Left ventricle myocardium inferior (tissue), 1 donor: ENCODE measurements around the gene CRYBB2. TPM values are rescaled to one million over a fixed set of nuclear protein-coding genes. Genes with fewer than 3 reads are reported as not detected.

Experiments
- DNase-seq: peaks from one replicate; pipeline ENCODE4 v3.0.0-alpha.2; 2020
- H3K27ac ChIP-seq: fragments of 200-600 bp; replicated peaks from 2 replicates; pipeline ENCODE4 v1.8.0; 2021
- H3K27me3 ChIP-seq: fragments of 200-600 bp; 2 replicates; pipeline ENCODE4 v1.8.0; 2021; ENCODE audit warnings: low read depth
- H3K36me3 ChIP-seq: fragments of 200-600 bp; 2 replicates; pipeline ENCODE4 v1.8.0; 2021
- H3K4me1 ChIP-seq: fragments of 200-600 bp; 2 replicates; pipeline ENCODE4 v1.8.0; 2021
- H3K4me3 ChIP-seq: fragments of 200-600 bp; 2 replicates; pipeline ENCODE4 v1.8.0; 2021; ENCODE audit warnings: mild to moderate bottlenecking, moderate library complexity
- H3K9me3 ChIP-seq: fragments of 200-600 bp; replicated peaks from 2 replicates; pipeline ENCODE4 v1.8.0; 2021
- CTCF ChIP-seq: fragments of 200-600 bp; IDR thresholded peaks from 2 replicates; pipeline ENCODE4 v1.8.0; 2021; ENCODE audit warnings: antibody characterized with exemption, mild to moderate bottlenecking, borderline replicate concordance
- intact Hi-C: fragments of 100-400 bp; cut with micrococcal nuclease; formaldehyde crosslinking; loops from one replicate; pipeline ENCODE4 v1.11.0; 2022
- total RNA-seq: library from RNA; stranded (reverse); fragmentation: NEBNext Ultra II Directional; extraction: Animal tissue kit (Norgen Biotek cat#: 25700); gene quantifications from one replicate; pipeline ENCODE4 v1.2.1, GENCODE V29; 2021
- donor health status: DM: no; HTN: yes; CAD: no; lungs with severe emphysema.

Gene CRYBB2
- total RNA-seq, 1 donor from 2014 or later, result not detected

- intact Hi-C loops, result no loop called here
- no peak for DNase-seq
- Histone ChIP-seq H3K27me3 (no peaks in the 10 kb centered on the region), H3K9me3 (no peaks in the 10 kb centered on the region), H3K27ac (no peak overlapping the region), H3K36me3 (no peaks in the 10 kb centered on the region), H3K4me1 (no peaks in the 10 kb centered on the region), H3K4me3 (no peak overlapping the region)
- TF ChIP-seq CTCF, result no peak
Measured at GRCh38 chr22:25206998-25207397, 12.4 kb upstream of the CRYBB2 start.

GRCh38 chr22:25207553-25208157 is 11.8 kb upstream of the CRYBB2 start:
- TF ChIP-seq CTCF, result no peak
- intact Hi-C loops, result no loop called here
- H3K36me3 ChIP-seq, result no peaks in the 10 kb centered on the region

GRCh38 chr22:25208328-25208727 is 11.1 kb upstream of the CRYBB2 start:
- Histone ChIP-seq H3K27me3 (peaks cover 2% of the 10 kb centered on the region), H3K4me3 (no peak overlapping the region), H3K36me3 (no peaks in the 10 kb centered on the region), H3K27ac (no peak overlapping the region), H3K9me3 (peaks cover 11% of the 10 kb centered on the region), H3K4me1 (no peaks in the 10 kb centered on the region)
- no peak for TF ChIP-seq CTCF
- DNase-seq, result no peak
- intact Hi-C loops, result no loop called here

More at GRCh38 chr22:25207553-25208157, 11.8 kb upstream of the CRYBB2 start:
- H3K4me1 ChIP-seq, result no peaks in the 10 kb centered on the region
- peaks cover 4% of the 10 kb centered on the region for H3K9me3 ChIP-seq
- DNase-seq, result no peak
- H3K27ac ChIP-seq, result no peak overlapping the region
- H3K4me3 ChIP-seq, result no peak overlapping the region
- no peaks in the 10 kb centered on the region for H3K27me3 ChIP-seq

GRCh38 chr22:25208743-25209505 is 10.5 kb upstream of the CRYBB2 start:
- Histone ChIP-seq H3K4me3 (no peak overlapping the region), H3K9me3 (peaks cover 15% of the 10 kb centered on the region), H3K4me1 (no peaks in the 10 kb centered on the region), H3K27me3 (peaks cover 5% of the 10 kb centered on the region), H3K36me3 (no peaks in the 10 kb centered on the region), H3K27ac (no peak overlapping the region)
- no peak for DNase-seq
- no peak for TF ChIP-seq CTCF
- intact Hi-C loops, result no loop called here

GRCh38 chr22:25210793-25211192 is 8.6 kb upstream of the CRYBB2 start:
- Histone ChIP-seq H3K9me3 (peaks cover 15% of the 10 kb centered on the region), H3K36me3 (no peaks in the 10 kb centered on the region), H3K27me3 (peaks cover 5% of the 10 kb centered on the region), H3K27ac (no peak overlapping the region), H3K4me1 (no peaks in the 10 kb centered on the region), H3K4me3 (no peak overlapping the region)
- intact Hi-C loops, result no loop called here
- DNase-seq, result no peak
- no peak for TF ChIP-seq CTCF
